GM23338 (cell line): Measurements from ENCODE around the gene PPP1R9A. TPM values are rescaled to one million over a fixed set of nuclear protein-coding genes. Genes with fewer than 3 reads are reported as not detected.

Experiments used
- ATAC-seq: fragments of 200-7000 bp; cut with Tn5 transposase; 3 replicates; pipeline ENCODE4 v1.9.1; 2020
- DNase-seq: peaks from one replicate; pipeline ENCODE4 v3.0.0-alpha.2; 2015; ENCODE audit warnings: low spot score
- H2AFZ ChIP-seq: fragments of 200-600 bp; sonication (generic); 2 replicates; pipeline ENCODE4 v1.8.0; 2016; ENCODE audit warnings: antibody characterized with exemption, mild to moderate bottlenecking, moderate library complexity
- H3F3A ChIP-seq: fragments of 200-600 bp; sonication (generic); replicated peaks from 2 replicates; pipeline ENCODE4 v1.8.0; 2017; ENCODE audit warnings: antibody characterized with exemption, mixed run types, low read depth
- H3K27ac ChIP-seq: fragments of 200-600 bp; sonication (generic); 2 replicates; pipeline ENCODE4 v1.6.1; 2016; ENCODE audit warnings: low read depth
- H3K27me3 ChIP-seq: fragments of 200-600 bp; sonication (generic); 2 replicates; pipeline ENCODE4 v1.8.0; 2016; ENCODE audit warnings: mild to moderate bottlenecking, mixed run types, moderate library complexity; ENCODE audit not compliant: insufficient read depth
- H3K36me3 ChIP-seq: fragments of 200-600 bp; sonication (generic); 2 replicates; pipeline ENCODE4 v1.8.0; 2016; ENCODE audit warnings: mild to moderate bottlenecking; ENCODE audit not compliant: insufficient read depth
- H3K4me1 ChIP-seq: fragments of 200-600 bp; sonication (generic); 2 replicates; pipeline ENCODE4 v1.8.0; 2016; ENCODE audit warnings: mild to moderate bottlenecking, moderate library complexity; ENCODE audit not compliant: insufficient read depth
- H3K4me2 ChIP-seq: fragments of 200-600 bp; sonication (generic); 2 replicates; pipeline ENCODE4 v1.7.1; 2017; ENCODE audit warnings: mixed run types
- H3K4me3 ChIP-seq: fragments of 200-600 bp; sonication (generic); 2 replicates; pipeline ENCODE4 v1.6.1; 2016; ENCODE audit warnings: mixed run types
- H3K79me2 ChIP-seq: fragments of 200-600 bp; sonication (generic); replicated peaks from 2 replicates; pipeline ENCODE4 v1.8.0; 2017; ENCODE audit warnings: mild to moderate bottlenecking; ENCODE audit not compliant: insufficient read depth
- H3K9me2 ChIP-seq: fragments of 200-600 bp; sonication (generic); 2 replicates; pipeline ENCODE4 v1.8.0; 2017; ENCODE audit not compliant: insufficient read depth
- H4K20me1 ChIP-seq: fragments of 200-600 bp; sonication (generic); replicated peaks from 2 replicates; pipeline ENCODE4 v1.8.0; 2017; ENCODE audit warnings: mild to moderate bottlenecking; ENCODE audit not compliant: insufficient read depth
- H3K27ac Mint-ChIP-seq: 2 replicates; pipeline ENCODE4 v1.8.0; 2020; ENCODE audit warnings: inconsistent platforms, mild to moderate bottlenecking, moderate library complexity, mixed read lengths
- H3K27me3 Mint-ChIP-seq: 3 replicates; pipeline ENCODE4 v1.8.0; 2022; ENCODE audit warnings: low read depth, mild to moderate bottlenecking, moderate library complexity, mixed read lengths, inconsistent platforms; ENCODE audit not compliant: insufficient read depth, poor library complexity
- H3K36me3 Mint-ChIP-seq: 3 replicates; pipeline ENCODE4 v1.8.0; 2021; ENCODE audit warnings: low read depth, mild to moderate bottlenecking, inconsistent platforms, moderate library complexity, mixed read lengths
- H3K4me1 Mint-ChIP-seq: 3 replicates; pipeline ENCODE4 v1.8.0; 2020; ENCODE audit warnings: mild to moderate bottlenecking, inconsistent platforms, mixed read lengths
- H3K4me3 Mint-ChIP-seq: 3 replicates; pipeline ENCODE4 v1.8.0; 2021; ENCODE audit warnings: moderate library complexity, mild to moderate bottlenecking, inconsistent platforms, mixed read lengths
- H3K9me3 Mint-ChIP-seq: 3 replicates; pipeline ENCODE4 v1.8.0; 2020; ENCODE audit warnings: moderate library complexity, mild to moderate bottlenecking, inconsistent platforms, mixed read lengths
- CREB1 ChIP-seq: fragments of 250-450 bp; sonication (Bioruptor Pico); IDR thresholded peaks from 2 replicates; pipeline ENCODE4 v1.5.0; 2020; ENCODE audit warnings: low read depth, mild to moderate bottlenecking, moderate library complexity
- ETS1 ChIP-seq: IDR thresholded peaks from 2 replicates; pipeline ENCODE4 v1.6.1; 2016; ENCODE audit warnings: antibody characterized with exemption
- EZH2 ChIP-seq: fragments of 200-600 bp; sonication (generic); IDR thresholded peaks from one replicate; pipeline ENCODE4 v1.8.0; 2017; ENCODE audit warnings: antibody characterized with exemption, mild to moderate bottlenecking, low read depth; ENCODE audit not compliant: unreplicated experiment
- EZH2phosphoT487 ChIP-seq: fragments of 200-600 bp; sonication (generic); IDR thresholded peaks from one replicate; pipeline ENCODE4 v1.8.1; 2018; ENCODE audit warnings: antibody characterized with exemption; ENCODE audit not compliant: unreplicated experiment
- JUNB ChIP-seq: IDR thresholded peaks from one replicate; pipeline ENCODE4 v1.6.1; 2016; ENCODE audit warnings: antibody characterized with exemption; ENCODE audit not compliant: unreplicated experiment
- NANOG ChIP-seq: IDR thresholded peaks from 2 replicates; pipeline ENCODE4 v1.6.1; 2016; ENCODE audit warnings: antibody characterized with exemption, borderline replicate concordance
- POLR2AphosphoS5 ChIP-seq: IDR thresholded peaks from 2 replicates; pipeline ENCODE4 v1.6.1; 2016; ENCODE audit warnings: antibody characterized with exemption, low read depth
- STAT1 ChIP-seq: IDR thresholded peaks from one replicate; pipeline ENCODE4 v1.6.1; 2016; ENCODE audit warnings: antibody characterized with exemption; ENCODE audit not compliant: unreplicated experiment
- ZNF114 ChIP-seq: fragments of 250-450 bp; sonication (Bioruptor Pico); IDR thresholded peaks from 2 replicates; pipeline ENCODE4 v1.5.0; 2020; ENCODE audit warnings: mild to moderate bottlenecking, moderate library complexity
- ZNF331 ChIP-seq: fragments of 250-450 bp; sonication (Bioruptor Pico); IDR thresholded peaks from 2 replicates; pipeline ENCODE4 v1.5.0; 2020; ENCODE audit warnings: low read depth, mild to moderate bottlenecking, moderate library complexity
- ZNF462 ChIP-seq: fragments of 250-450 bp; sonication (Bioruptor Pico); IDR thresholded peaks from 2 replicates; pipeline ENCODE4 v1.5.0; 2020; ENCODE audit warnings: mild to moderate bottlenecking, moderate library complexity
- long read RNA-seq: library from polyadenylated mRNA; unstranded; transcript quantifications from one replicate; pipeline ENCODE4 v2.0.0, GENCODE V29; 2020; ENCODE audit not compliant: unreplicated experiment
- polyA plus RNA-seq: library from polyadenylated mRNA; unstranded; fragments of >200 nt; fragmentation: Nextera tagmentation; extraction: Ambion mirVana; gene quantifications from 2 replicates; pipeline ENCODE4 v1.2.1, GENCODE V29; 2016
- total RNA-seq: library from RNA; depleted of rRNA; stranded (reverse); fragments of >200 nt; shearing (Covaris generic); gene quantifications from 2 replicates; pipeline ENCODE4 v1.2.3, GENCODE V29; 2014; rRNA removed
- TF ChIP-seq, protein P1 (sequence below): IDR thresholded peaks from one replicate; pipeline ENCODE4 v1.6.1; 2018; ENCODE audit warnings: antibody characterized with exemption; ENCODE audit not compliant: unreplicated experiment
- TF ChIP-seq, protein P2 (sequence below), 2 experiments: fragments of 200-600 bp in 1 of 2; sonication (generic) in 1 of 2; conservative IDR thresholded peaks; 2 replicates each; pipeline versions ENCODE4 v1.5.1 to v1.6.1; 2016 to 2017; ENCODE audit warnings: antibody characterized with exemption in 2 of 2, low read depth in 2 of 2, mild to moderate bottlenecking in 2 of 2, moderate library complexity in 1 of 2

Gene PPP1R9A
- total RNA-seq (16.2 and 31.8 TPM in 2 replicates), polyA plus RNA-seq (9.3 and 10.6 TPM in 2 replicates)
- long read RNA-seq, partial matches to known transcripts: 2 of 3 reads
- long read RNA-seq, other reads (novel, unspliced or antisense): 1 of 3 reads

GRCh38 chr7:94907026-94907810 lies at the start of gene PPP1R9A:
TSS of gene PPP1R9A (plus strand) at chr7:94907594. CDS start at chr7:94910114, 2,520 bp downstream.
- H3K27ac Mint-ChIP-seq: peak within 1 kb of the TSS; percentile 95
- peaks cover 6% of the 10 kb centered on the region for H3K27me3 Mint-ChIP-seq
- H3K4me2 ChIP-seq: peak within 1 kb of the TSS; percentile 76
- H2AFZ ChIP-seq: peak within 1 kb of the TSS; percentile 99
- peaks cover 12% of the 10 kb centered on the region for H3K36me3 Mint-ChIP-seq
- H4K20me1 ChIP-seq: no peaks in the 10 kb centered on the region
- H3K27me3 ChIP-seq: no peaks in the 10 kb centered on the region
- TF ChIP-seq STAT1: no peak
- TF ChIP-seq NANOG: no peak
- no peak for TF ChIP-seq JUNB
- peak; percentile 79; the same call in 1 of the 2 replicates for TF ChIP-seq ZNF114 (CRISPR knock-in tag)
- TF ChIP-seq, protein P1, sequence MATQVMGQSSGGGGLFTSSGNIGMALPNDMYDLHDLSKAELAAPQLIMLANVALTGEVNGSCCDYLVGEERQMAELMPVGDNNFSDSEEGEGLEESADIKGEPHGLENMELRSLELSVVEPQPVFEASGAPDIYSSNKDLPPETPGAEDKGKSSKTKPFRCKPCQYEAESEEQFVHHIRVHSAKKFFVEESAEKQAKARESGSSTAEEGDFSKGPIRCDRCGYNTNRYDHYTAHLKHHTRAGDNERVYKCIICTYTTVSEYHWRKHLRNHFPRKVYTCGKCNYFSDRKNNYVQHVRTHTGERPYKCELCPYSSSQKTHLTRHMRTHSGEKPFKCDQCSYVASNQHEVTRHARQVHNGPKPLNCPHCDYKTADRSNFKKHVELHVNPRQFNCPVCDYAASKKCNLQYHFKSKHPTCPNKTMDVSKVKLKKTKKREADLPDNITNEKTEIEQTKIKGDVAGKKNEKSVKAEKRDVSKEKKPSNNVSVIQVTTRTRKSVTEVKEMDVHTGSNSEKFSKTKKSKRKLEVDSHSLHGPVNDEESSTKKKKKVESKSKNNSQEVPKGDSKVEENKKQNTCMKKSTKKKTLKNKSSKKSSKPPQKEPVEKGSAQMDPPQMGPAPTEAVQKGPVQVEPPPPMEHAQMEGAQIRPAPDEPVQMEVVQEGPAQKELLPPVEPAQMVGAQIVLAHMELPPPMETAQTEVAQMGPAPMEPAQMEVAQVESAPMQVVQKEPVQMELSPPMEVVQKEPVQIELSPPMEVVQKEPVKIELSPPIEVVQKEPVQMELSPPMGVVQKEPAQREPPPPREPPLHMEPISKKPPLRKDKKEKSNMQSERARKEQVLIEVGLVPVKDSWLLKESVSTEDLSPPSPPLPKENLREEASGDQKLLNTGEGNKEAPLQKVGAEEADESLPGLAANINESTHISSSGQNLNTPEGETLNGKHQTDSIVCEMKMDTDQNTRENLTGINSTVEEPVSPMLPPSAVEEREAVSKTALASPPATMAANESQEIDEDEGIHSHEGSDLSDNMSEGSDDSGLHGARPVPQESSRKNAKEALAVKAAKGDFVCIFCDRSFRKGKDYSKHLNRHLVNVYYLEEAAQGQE: no peak
- TF ChIP-seq EZH2: no peak
- TF ChIP-seq, protein P2, sequence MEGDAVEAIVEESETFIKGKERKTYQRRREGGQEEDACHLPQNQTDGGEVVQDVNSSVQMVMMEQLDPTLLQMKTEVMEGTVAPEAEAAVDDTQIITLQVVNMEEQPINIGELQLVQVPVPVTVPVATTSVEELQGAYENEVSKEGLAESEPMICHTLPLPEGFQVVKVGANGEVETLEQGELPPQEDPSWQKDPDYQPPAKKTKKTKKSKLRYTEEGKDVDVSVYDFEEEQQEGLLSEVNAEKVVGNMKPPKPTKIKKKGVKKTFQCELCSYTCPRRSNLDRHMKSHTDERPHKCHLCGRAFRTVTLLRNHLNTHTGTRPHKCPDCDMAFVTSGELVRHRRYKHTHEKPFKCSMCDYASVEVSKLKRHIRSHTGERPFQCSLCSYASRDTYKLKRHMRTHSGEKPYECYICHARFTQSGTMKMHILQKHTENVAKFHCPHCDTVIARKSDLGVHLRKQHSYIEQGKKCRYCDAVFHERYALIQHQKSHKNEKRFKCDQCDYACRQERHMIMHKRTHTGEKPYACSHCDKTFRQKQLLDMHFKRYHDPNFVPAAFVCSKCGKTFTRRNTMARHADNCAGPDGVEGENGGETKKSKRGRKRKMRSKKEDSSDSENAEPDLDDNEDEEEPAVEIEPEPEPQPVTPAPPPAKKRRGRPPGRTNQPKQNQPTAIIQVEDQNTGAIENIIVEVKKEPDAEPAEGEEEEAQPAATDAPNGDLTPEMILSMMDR (conservative IDR thresholded peaks at IDR 0.05; ENCODE audit: low read depth in 2 of 2): peak; percentile 18 to 44; a peak in 2 of 4 replicates
- TF ChIP-seq CREB1 (CRISPR knock-in tag): 0 out of 2 replicates have a peak, but pooled peaks have one; percentile 28
- no peak for TF ChIP-seq EZH2phosphoT487
- TF ChIP-seq ZNF331 (CRISPR knock-in tag): no peak
- peak; percentile 23; the same call in 1 of the 2 replicates for TF ChIP-seq POLR2AphosphoS5
- TF ChIP-seq ZNF462 (CRISPR knock-in tag): 0 out of 2 replicates have a peak, but pooled peaks have one; percentile 61
- TF ChIP-seq ETS1: 0 out of 2 replicates have a peak, but pooled peaks have one; percentile 17
- DNase-seq (peak; percentile 81), ATAC-seq (peak; percentile 81)
- H3K9me2 ChIP-seq: no peaks in the 10 kb centered on the region
- H3K4me3 Mint-ChIP-seq: peak within 1 kb of the TSS; percentile 86
- peaks cover 35% of the 10 kb centered on the region for H3K4me1 ChIP-seq
- H3F3A ChIP-seq: no peaks in the 10 kb centered on the region
- peak within 1 kb of the TSS; percentile 81 for H3K4me3 ChIP-seq
- peaks cover 31% of the 10 kb centered on the region for H3K79me2 ChIP-seq
- peaks cover 38% of the 10 kb centered on the region for H3K4me1 Mint-ChIP-seq
- H3K9me3 Mint-ChIP-seq: no peaks in the 10 kb centered on the region
- H3K27ac ChIP-seq: peak within 1 kb of the TSS; percentile 97
- no peaks in the 10 kb centered on the region for H3K36me3 ChIP-seq
